Neuron (in vitro differentiated cells): Measurements from ENCODE around the gene SMC5.
A peak's percentile ranks its signal among the peaks of the same experiment; 100 is the strongest.

Source experiments
- H2AFZ ChIP-seq: one replicate; pipeline ENCODE4 v1.6.1; 2013; ENCODE audit warnings: low read depth, mild to moderate bottlenecking, inconsistent platforms, low read length, moderate library complexity
- H3K27me3 ChIP-seq: one replicate; pipeline ENCODE4 v1.6.1; 2013; ENCODE audit warnings: low read length; ENCODE audit not compliant: insufficient read depth
- H3K36me3 ChIP-seq: one replicate; pipeline ENCODE4 v1.6.1; 2013; ENCODE audit warnings: low read length; ENCODE audit not compliant: insufficient read depth
- H3K4me1 ChIP-seq: one replicate; pipeline ENCODE4 v1.6.1; 2013; ENCODE audit warnings: low read length; ENCODE audit not compliant: insufficient read depth
- H3K4me3 ChIP-seq: 2 replicates; pipeline ENCODE4 v1.5.1; 2013; ENCODE audit warnings: mild to moderate bottlenecking, low read length, moderate library complexity
- H3K9me3 ChIP-seq: one replicate; pipeline ENCODE4 v1.6.1; 2013; ENCODE audit warnings: low read length

SMC5 gene

DNA sequence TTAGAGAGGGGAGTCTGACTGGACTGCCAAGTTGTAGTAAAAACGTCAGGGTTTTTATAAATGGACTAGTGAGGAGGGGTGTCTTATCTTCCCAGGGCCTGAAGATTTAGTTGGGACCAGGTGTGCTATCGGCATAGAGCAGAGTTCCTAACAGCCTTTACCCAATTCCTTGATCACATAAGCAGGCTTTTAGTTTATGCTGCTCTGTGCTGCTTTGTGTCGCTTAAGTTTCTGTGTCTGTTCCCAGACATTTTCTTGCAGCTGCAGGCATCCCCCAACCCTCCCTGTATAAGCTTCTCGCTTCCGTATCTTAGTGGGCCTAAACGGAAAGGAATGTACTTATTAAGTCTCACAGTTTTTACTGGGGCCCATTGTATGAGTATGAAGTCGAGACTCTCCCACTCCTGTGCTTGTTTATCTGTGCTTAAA, 2.6 kb upstream of the SMC5 start:
- Histone ChIP-seq H3K36me3 (peaks cover 2% of the 10 kb centered on the region), H2AFZ (peak overlapping the region; percentile 71), H3K27me3 (no peaks in the 10 kb centered on the region), H3K9me3 (no peaks in the 10 kb centered on the region), H3K4me3 (peak overlapping the region; percentile 5), H3K4me1 (peaks cover 47% of the 10 kb centered on the region)

DNA sequence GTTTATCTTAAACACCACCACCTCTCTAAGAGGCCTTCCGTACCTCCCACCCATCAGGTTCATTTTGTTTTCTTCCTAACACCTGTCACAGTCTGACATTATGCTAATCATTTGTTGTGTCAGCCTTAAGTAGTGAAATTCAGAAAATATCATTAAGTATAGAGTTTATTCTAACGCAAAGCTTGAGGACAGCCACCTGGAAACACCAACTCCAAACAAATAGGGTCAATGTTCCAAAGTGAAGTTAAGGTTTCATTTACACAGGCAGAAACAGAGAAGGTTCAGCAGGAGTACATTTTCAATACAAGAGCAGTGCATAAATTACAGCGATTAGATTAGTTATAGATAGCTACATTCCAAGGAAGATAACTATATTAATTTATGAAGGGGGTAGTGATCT, 1.3 kb upstream of the SMC5 start:
- Histone ChIP-seq H3K36me3 (peaks cover 9% of the 10 kb centered on the region), H3K4me3 (peak overlapping the region; percentile 95), H3K4me1 (peaks cover 49% of the 10 kb centered on the region), H3K27me3 (no peaks in the 10 kb centered on the region), H3K9me3 (no peaks in the 10 kb centered on the region), H2AFZ (peak overlapping the region; percentile 94)

DNA sequence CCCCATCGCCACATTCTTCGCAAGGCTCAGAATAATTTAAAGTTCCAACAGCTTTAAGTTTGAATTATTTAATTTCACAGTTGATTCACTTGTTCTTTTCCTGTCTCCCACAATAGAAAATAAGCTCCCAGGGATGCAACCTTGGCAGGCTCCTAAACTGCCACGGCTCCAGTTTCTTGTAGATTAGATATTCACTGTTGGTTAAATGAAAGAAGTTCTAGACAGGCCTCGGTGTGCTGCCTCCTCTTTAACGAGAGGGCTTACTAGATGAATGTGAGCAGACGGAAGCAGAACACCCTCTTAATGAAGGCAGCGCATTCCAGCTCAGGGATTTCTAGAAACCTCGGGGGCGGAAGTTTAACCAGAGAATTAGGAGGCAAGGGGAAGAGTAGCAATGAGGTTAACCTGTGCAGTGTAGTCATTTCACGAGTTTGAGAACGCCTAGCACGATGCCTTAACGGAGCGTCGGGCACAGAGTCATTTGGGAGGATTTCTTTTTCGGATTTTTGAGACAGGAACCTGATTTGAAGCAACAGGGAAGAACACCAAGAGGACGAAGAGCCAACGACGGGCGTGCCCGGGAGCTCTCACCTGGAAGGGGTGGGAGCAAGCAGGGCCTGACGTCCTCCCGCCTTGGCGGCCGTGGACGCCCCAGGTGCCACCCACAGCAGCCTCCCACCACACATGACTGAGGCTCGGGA, 637 bp upstream of the SMC5 start:
- no peaks in the 10 kb centered on the region for H3K9me3 ChIP-seq
- peak overlapping the region; percentile 95 for H3K4me3 ChIP-seq
- no peaks in the 10 kb centered on the region for H3K27me3 ChIP-seq
- H3K4me1 ChIP-seq, result peaks cover 49% of the 10 kb centered on the region
- H3K36me3 ChIP-seq, result peaks cover 9% of the 10 kb centered on the region
- H2AFZ ChIP-seq, result peak overlapping the region; percentile 94

DNA sequence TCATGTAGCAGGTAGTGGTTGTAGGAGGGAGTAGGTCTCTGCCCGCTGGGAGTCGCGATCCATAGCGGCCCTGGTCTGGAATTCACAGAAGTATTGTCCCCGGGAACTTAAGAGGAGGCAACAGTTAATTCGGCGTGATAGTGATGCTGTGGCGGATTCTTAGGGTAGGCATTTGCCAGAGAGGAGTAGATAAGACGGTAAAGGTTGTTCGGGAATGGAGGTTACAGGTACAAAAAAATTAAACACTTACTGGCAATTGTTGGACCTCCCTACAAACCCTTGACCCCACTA, 679 bp downstream of the SMC5 start:
- peak overlapping the region; percentile 94 for H2AFZ ChIP-seq
- no peaks in the 10 kb centered on the region for H3K9me3 ChIP-seq
- no peaks in the 10 kb centered on the region for H3K27me3 ChIP-seq
- peak overlapping the region; percentile 95 for H3K4me3 ChIP-seq
- peaks cover 50% of the 10 kb centered on the region for H3K4me1 ChIP-seq
- peaks cover 18% of the 10 kb centered on the region for H3K36me3 ChIP-seq

DNA sequence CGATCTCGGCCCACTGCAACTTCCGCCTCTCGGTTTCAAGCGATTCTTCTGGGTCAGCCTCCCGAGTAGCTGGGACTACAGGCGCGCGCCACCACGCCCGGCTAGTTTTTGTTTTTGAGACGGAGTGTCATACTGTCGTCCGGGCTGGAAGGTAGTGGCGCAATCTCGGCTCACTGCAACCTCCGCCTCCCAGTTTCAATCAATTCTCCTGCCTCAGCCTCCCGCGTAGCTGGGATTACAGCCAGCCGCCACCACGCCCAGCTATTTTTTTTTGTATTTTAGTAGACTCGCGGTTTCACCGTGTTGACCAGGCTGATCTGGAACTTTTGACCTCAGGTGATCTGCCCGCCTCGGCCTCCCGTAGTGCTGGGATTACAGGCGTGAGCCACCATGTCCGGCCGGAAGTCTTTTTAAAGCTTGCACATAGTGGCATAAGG, 1.2 kb downstream of the SMC5 start:
- peaks cover 46% of the 10 kb centered on the region for H3K4me1 ChIP-seq
- peak overlapping the region; percentile 95 for H3K4me3 ChIP-seq
- peaks cover 23% of the 10 kb centered on the region for H3K36me3 ChIP-seq
- H3K27me3 ChIP-seq, result no peaks in the 10 kb centered on the region
- no peak overlapping the region for H2AFZ ChIP-seq
- no peaks in the 10 kb centered on the region for H3K9me3 ChIP-seq

DNA sequence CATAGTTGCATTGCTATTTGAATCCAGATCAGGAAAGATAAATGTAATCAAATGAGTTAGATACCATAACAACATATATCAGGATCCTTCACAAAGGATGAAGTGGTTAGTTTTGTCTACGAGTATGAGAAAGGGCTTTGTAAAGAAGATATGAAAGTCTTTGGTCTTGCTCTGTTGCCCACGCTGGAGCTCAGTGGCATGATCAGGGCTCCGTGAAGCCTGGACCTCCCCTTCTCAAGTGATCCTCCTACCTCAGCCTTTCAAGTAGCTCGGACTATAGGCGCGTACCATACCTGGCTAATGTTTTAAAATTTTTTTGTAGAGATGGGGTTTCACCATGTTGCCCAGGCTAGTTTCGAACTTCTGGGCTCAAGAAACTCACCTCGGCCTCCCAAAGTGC, 1.8 kb downstream of the SMC5 start:
- Histone ChIP-seq H3K36me3 (peaks cover 28% of the 10 kb centered on the region), H2AFZ (no peak overlapping the region), H3K4me3 (peak overlapping the region; percentile 95), H3K9me3 (no peaks in the 10 kb centered on the region), H3K27me3 (no peaks in the 10 kb centered on the region), H3K4me1 (peaks cover 41% of the 10 kb centered on the region)

DNA sequence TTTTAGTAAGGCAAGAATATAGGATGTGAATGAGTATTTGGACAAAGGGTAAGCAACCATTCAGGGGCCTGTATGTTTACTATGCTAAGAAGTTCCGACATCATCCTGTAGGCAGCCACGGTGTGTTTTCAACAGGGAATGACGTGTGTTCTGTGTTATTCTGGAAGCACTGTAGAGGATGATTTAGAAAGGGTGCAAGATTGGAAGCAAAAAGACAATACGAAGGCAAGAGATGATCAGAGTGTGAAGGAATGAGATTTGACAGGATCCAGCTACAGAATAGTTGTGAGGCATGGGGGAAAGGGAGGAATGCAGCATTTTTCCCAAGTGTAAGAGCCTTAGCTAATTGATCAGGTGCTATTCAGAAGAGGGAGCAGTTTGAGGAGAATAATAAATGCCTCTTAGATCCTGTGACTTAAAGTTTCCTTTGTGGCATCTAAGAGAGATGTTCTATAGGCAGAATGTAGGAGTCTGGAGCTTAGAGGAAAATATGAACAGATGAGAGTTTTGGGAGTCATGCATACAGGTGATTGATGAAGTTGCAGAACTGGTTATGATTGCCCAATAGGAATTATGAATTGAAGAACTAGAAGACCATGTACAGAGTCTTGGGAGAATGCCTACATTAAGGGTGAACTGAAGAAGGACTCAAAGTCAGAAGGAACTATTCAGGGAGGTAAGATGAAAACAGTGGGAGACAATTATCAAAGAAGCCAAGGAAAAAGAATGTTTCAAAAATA, 2.5 kb downstream of the SMC5 start:
- H3K27me3 ChIP-seq, result no peaks in the 10 kb centered on the region
- H3K4me3 ChIP-seq, result no peak overlapping the region
- peaks cover 34% of the 10 kb centered on the region for H3K36me3 ChIP-seq
- no peaks in the 10 kb centered on the region for H3K9me3 ChIP-seq
- peaks cover 34% of the 10 kb centered on the region for H3K4me1 ChIP-seq
- H2AFZ ChIP-seq, result no peak overlapping the region

DNA sequence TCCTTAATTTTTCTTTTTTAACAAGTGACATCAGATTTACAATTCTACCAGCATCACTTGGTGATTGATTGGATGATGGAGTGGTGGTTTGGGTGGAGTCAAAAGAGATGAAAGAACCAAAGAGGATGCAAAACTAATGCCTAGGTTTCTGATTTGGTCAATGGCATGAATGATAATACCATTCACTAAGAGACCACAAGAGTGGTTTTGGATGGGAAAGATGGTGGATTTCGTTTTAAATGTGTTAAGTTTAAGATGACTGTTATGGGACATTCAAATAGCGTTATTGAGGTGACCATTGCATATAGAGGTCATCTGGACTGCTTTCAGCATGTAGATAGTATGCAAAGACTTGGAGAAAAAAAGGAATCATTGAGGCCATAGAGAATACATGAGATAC, 3.6 kb downstream of the SMC5 start:
- Histone ChIP-seq H3K4me1 (peaks cover 24% of the 10 kb centered on the region), H3K4me3 (no peak overlapping the region), H3K36me3 (peaks cover 43% of the 10 kb centered on the region), H3K27me3 (no peaks in the 10 kb centered on the region), H3K9me3 (no peaks in the 10 kb centered on the region), H2AFZ (no peak overlapping the region)

DNA sequence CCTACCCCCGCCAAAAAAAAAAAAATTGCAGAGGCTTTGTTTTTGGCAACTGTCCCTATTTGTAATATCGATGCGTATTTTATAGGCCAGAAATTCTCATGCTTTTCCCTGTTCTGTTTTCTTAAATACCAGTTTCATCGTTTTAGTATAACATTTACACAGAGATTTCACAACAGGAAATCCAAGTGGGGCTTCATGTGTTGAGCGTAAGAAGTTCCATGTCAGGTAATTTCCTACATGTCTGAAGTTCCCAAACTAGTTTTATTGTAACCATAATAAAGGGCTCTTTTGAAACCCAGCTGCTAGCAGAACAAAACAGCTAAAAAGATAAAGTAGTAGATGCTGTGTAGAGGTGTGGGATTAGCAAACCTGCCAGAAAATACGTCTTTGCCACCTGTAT, 4.2 kb downstream of the SMC5 start:
- Histone ChIP-seq H3K27me3 (no peaks in the 10 kb centered on the region), H3K36me3 (peaks cover 47% of the 10 kb centered on the region), H3K4me1 (peaks cover 19% of the 10 kb centered on the region), H3K9me3 (no peaks in the 10 kb centered on the region), H3K4me3 (no peak overlapping the region), H2AFZ (no peak overlapping the region)

DNA sequence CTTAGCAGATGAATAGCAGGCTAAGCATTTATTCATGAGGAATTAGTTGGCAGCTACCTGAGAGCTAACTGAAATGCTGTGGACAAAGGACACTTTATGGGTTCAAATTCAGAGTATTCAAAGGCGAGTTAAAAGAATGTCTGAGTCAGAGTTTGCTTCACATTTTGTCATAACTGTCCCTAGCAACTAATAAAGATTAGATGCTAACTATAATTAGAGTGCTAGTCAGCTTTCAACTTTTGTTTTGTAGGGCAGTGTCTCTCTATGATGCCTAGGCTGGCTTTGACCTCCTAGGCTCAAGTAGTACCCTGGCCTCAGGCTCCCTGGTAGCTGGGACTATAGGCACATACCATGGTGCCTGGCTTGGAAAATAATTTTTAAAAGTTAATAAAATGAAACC, 4.6 kb downstream of the SMC5 start:
- Histone ChIP-seq H3K27me3 (no peaks in the 10 kb centered on the region), H3K9me3 (no peaks in the 10 kb centered on the region), H3K36me3 (peaks cover 47% of the 10 kb centered on the region), H2AFZ (no peak overlapping the region), H3K4me1 (peaks cover 16% of the 10 kb centered on the region), H3K4me3 (no peak overlapping the region)

DNA sequence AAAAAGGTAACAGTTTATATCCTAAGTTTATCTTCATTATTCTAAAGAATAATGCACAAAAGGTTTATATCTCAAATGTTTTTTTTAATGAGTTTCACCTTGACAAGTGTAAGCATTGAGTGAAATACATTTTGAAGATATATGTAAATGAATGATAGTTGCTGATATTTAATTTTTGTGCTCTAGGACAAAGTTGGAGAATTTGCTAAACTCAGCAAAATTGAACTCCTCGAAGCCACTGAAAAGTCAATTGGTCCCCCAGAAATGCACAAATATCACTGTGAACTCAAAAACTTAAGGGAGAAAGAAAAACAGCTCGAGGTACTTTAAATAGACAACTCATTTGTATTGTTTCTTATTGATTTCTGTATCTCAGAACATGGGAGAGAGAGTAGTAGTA, 19.5 kb downstream of the SMC5 start:
- Histone ChIP-seq H3K4me1 (no peaks in the 10 kb centered on the region), H3K9me3 (no peaks in the 10 kb centered on the region), H2AFZ (no peak overlapping the region), H3K27me3 (no peaks in the 10 kb centered on the region), H3K4me3 (no peak overlapping the region), H3K36me3 (peaks cover 55% of the 10 kb centered on the region)

DNA sequence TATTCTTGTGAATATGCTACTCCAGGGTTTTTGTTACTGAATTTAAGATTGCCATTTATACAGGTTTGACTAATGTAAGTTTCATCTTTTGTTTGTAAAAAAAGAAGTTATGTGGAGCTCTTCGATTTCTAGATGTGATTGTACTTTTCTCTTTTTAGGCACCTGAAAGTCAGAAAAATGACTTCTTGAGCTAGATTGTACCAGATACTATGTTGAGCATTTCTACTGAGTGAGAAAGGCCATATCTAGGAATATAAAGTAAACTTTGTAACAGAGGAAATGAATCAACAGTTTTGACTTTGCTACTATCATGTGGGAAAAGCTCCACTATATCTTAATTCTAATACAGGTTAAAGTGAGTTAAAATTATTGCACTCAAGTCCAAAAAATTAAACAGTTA, 25.1 kb downstream of the SMC5 start:
- Histone ChIP-seq H3K9me3 (no peaks in the 10 kb centered on the region), H2AFZ (no peak overlapping the region), H3K4me1 (no peaks in the 10 kb centered on the region), H3K36me3 (peaks cover 79% of the 10 kb centered on the region), H3K4me3 (no peak overlapping the region), H3K27me3 (no peaks in the 10 kb centered on the region)

DNA sequence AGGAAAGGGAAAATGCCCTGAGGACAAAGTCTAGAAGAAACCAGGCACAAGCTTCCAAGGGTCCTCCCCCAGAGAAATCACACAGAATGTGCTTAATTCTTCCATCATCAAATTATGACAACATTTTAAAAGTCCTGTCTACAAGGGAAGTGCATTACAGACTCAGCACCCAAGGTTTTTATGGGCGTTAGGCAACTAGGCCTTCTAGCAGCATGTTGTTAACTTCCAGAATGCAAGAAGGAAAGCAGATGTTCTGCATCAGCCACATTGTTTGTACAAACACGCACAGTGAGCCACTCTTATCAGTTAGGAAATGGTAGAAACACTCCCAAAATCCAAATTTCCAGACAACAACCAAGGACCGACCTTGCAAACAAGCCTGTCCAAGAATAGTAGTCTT, 26.5 kb downstream of the SMC5 start:
- Histone ChIP-seq H3K27me3 (no peaks in the 10 kb centered on the region), H3K36me3 (peaks cover 77% of the 10 kb centered on the region), H3K4me1 (no peaks in the 10 kb centered on the region), H3K4me3 (no peak overlapping the region), H3K9me3 (no peaks in the 10 kb centered on the region), H2AFZ (no peak overlapping the region)
